ENCODE measurements around the gene PEX5L. TPM values are rescaled to one million over a fixed set of nuclear protein-coding genes. Genes with fewer than 3 reads are reported as not detected.

Gene PEX5L
- total and polyA plus RNA-seq, 2 donors (not counting 1 experiment from before 2014, with no cell fraction given): 0.52 to 5.9 TPM

- Histone ChIP-seq H3K27me3 (ENCODE audit: control insufficient read depth, insufficient read depth, low read length) (no peaks in the 10 kb centered on the region), H2AFZ (ENCODE audit: low read length) (no peak overlapping the region), H3K4me2 (ENCODE audit: extremely low read depth, insufficient read depth, low read length) (no peak overlapping the region), H3K4me3 (replicated peaks in 1 of 4; ENCODE audit: control extremely low read depth in 1 of 4, insufficient read depth in 1 of 4, low read depth in 3 of 4, low read length in 4 of 4) (no peak overlapping the region), H3K36me3 (ENCODE audit: control insufficient read depth, insufficient read depth, low read length) (no peaks in the 10 kb centered on the region), H3K9ac (ENCODE audit: insufficient read depth, low read length) (no peak overlapping the region), H3K4me1 (ENCODE audit: control insufficient read depth, extremely low read depth, insufficient read depth, low read length) (no peaks in the 10 kb centered on the region), H3K9me3 (ENCODE audit: control insufficient read depth, insufficient read depth, low read depth, low read length) (no peaks in the 10 kb centered on the region), H3K27ac (ENCODE audit: insufficient read depth, low read length) (no peak overlapping the region), H4K20me1 (ENCODE audit: control insufficient read depth, extremely low read depth, insufficient read depth, low read length) (no peaks in the 10 kb centered on the region), H3K79me2 (ENCODE audit: control insufficient read depth, insufficient read depth, low read length) (no peaks in the 10 kb centered on the region)
- DNase-seq (ENCODE audit: low read depth in 2 of 2): no peak
- TF ChIP-seq CTCF (conservative IDR thresholded peaks at IDR 0.05 in 1 of 2, IDR thresholded peaks at IDR 0.05 in 1 of 2; ENCODE audit: low read depth in 1 of 2, low read length in 2 of 2) (no peak), EZH2 (IDR thresholded peaks at IDR 0.05; ENCODE audit: low read length, missing control alignments) (no peak)
These were observed 75.0 kb downstream of the PEX5L start for GRCh38 chr3:179961703-179962078.

- TF ChIP-seq EZH2 (IDR thresholded peaks at IDR 0.05; ENCODE audit: low read length, missing control alignments): no peak
- no peak for TF ChIP-seq CTCF (conservative IDR thresholded peaks at IDR 0.05 in 1 of 2, IDR thresholded peaks at IDR 0.05 in 1 of 2; ENCODE audit: low read depth in 1 of 2, low read length in 2 of 2)
These were observed 75.5 kb downstream of the PEX5L start for GRCh38 chr3:179961071-179961702.

GRCh38 chr3:179958759-179959158, 78.0 kb downstream of the PEX5L start:
- Histone ChIP-seq H3K4me2 (ENCODE audit: extremely low read depth, insufficient read depth, low read length) (no peak overlapping the region), H3K9ac (ENCODE audit: insufficient read depth, low read length) (no peak overlapping the region), H3K4me1 (ENCODE audit: control insufficient read depth, extremely low read depth, insufficient read depth, low read length) (no peaks in the 10 kb centered on the region), H3K79me2 (ENCODE audit: control insufficient read depth, insufficient read depth, low read length) (no peaks in the 10 kb centered on the region), H3K27ac (ENCODE audit: insufficient read depth, low read length) (no peak overlapping the region), H3K36me3 (ENCODE audit: control insufficient read depth, insufficient read depth, low read length) (no peaks in the 10 kb centered on the region), H4K20me1 (ENCODE audit: control insufficient read depth, extremely low read depth, insufficient read depth, low read length) (no peaks in the 10 kb centered on the region), H2AFZ (ENCODE audit: low read length) (no peak overlapping the region), H3K27me3 (ENCODE audit: control insufficient read depth, insufficient read depth, low read length) (no peaks in the 10 kb centered on the region), H3K4me3 (replicated peaks in 1 of 4; ENCODE audit: control extremely low read depth in 1 of 4, insufficient read depth in 1 of 4, low read depth in 3 of 4, low read length in 4 of 4) (no peak overlapping the region), H3K9me3 (ENCODE audit: control insufficient read depth, insufficient read depth, low read depth, low read length) (no peaks in the 10 kb centered on the region)
- no peak for DNase-seq (ENCODE audit: low read depth in 2 of 2)
- no peak for TF ChIP-seq CTCF (conservative IDR thresholded peaks at IDR 0.05 in 1 of 2, IDR thresholded peaks at IDR 0.05 in 1 of 2; ENCODE audit: low read depth in 1 of 2, low read length in 2 of 2)

More at GRCh38 chr3:179961071-179961702, 75.5 kb downstream of the PEX5L start:
- no peaks in the 10 kb centered on the region for H3K9me3 ChIP-seq (ENCODE audit: control insufficient read depth, insufficient read depth, low read depth, low read length)
- no peak overlapping the region for H2AFZ ChIP-seq (ENCODE audit: low read length)
- no peaks in the 10 kb centered on the region for H3K79me2 ChIP-seq (ENCODE audit: control insufficient read depth, insufficient read depth, low read length)
- DNase-seq (ENCODE audit: low read depth in 2 of 2): no peak
- H3K27me3 ChIP-seq (ENCODE audit: control insufficient read depth, insufficient read depth, low read length): no peaks in the 10 kb centered on the region
- H3K4me1 ChIP-seq (ENCODE audit: control insufficient read depth, extremely low read depth, insufficient read depth, low read length): no peaks in the 10 kb centered on the region
- H3K36me3 ChIP-seq (ENCODE audit: control insufficient read depth, insufficient read depth, low read length): no peaks in the 10 kb centered on the region
- H4K20me1 ChIP-seq (ENCODE audit: control insufficient read depth, extremely low read depth, insufficient read depth, low read length): no peaks in the 10 kb centered on the region
- H3K27ac ChIP-seq (ENCODE audit: insufficient read depth, low read length): no peak overlapping the region
- no peak overlapping the region for H3K9ac ChIP-seq (ENCODE audit: insufficient read depth, low read length)
- no peak overlapping the region for H3K4me3 ChIP-seq (replicated peaks in 1 of 4; ENCODE audit: control extremely low read depth in 1 of 4, insufficient read depth in 1 of 4, low read depth in 3 of 4, low read length in 4 of 4)
- H3K4me2 ChIP-seq (ENCODE audit: extremely low read depth, insufficient read depth, low read length): no peak overlapping the region

All from fibroblast of lung (primary cell).